Measurements from ENCODE around the gene FOXO3B. TPM values are rescaled to one million over a fixed set of nuclear protein-coding genes. Genes with fewer than 3 reads are reported as not detected.
"Not testable (repeated sequence)": the region's sequence is repeated elsewhere in the genome, so short reads cannot be mapped to it uniquely, and the experiment has no call there.

Gene FOXO3B
- total RNA-seq (11.5 and 14.1 TPM in 2 replicates), polyA plus RNA-seq (8.7 and 9.4 TPM in 2 replicates)

DNA sequence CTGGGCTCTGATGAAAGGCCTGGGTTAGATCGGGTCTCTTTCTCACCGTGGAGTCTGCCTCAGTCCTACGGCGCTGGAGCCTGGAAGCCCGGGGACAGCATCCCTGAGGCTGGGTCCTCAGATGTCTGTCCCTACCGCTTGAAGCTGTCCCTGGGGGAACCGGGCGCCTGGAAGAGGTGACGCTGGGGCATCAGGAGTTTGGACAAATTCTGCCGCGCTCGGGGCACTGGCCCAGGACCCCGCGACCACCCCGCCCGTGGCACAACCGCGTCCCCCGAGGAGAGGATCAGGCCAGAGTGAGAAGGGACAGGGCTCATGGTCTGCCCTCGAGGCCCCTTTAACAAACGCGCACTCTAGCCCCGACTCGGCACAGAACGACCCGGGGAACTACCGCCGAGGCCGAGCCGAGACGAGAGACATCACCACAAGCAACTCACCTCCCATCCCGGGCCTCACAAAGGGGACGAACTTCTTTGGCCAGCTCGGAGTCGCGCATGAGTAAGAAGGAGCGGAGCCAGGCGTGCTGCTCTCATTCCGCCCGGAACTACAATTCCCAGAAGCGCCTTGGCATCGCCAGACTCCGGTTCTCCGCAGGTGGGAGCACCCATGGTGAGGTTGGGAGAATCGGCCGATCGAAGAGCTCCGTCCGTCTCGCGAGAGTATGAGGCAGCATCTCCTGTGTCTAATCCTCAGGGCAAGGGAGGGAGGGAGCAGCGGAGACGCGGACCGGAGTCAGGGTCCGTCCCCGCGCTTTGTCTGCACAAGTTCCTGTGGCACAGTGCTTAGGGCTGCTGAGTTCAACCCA lies at the start of gene FOXO3B:
Gene FOXO3B, minus strand, starts transcription at position 548 of the 805 bp plus-strand sequence. CDS start 663 bp downstream, outside the sequence.
- H3K36me3 ChIP-seq; H3K9me3 ChIP-seq (ENCODE audit: low read depth); H3K27me3 ChIP-seq; H3K4me1 ChIP-seq (ENCODE audit: low read depth): not testable (repeated sequence)
- DNase-seq (ENCODE audit: low read depth in 1 of 2, low spot score in 1 of 2), result peak; percentile 87 to 96
- Histone ChIP-seq H3K27ac (peak within 1 kb of the TSS; percentile 62), H3K4me3 (peak within 1 kb of the TSS; percentile 69)

DNA sequence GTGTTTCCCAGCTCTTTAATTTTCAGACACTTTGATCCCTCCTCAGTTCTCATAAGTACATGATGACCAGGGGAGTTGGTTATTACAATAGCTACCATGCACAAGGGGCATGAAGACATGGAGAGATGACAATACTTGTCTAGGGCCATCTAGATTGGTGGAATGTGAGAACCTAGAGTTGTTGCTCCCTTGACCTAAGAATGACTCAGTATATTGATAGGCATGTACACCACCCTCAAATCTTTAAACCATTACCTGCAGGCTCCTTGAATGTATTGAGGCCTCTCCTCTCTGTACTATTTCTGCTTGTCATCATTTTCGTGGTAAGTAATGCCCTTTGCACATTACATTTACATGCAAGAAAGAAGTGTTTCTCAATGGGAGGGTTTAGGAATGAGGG lies 41.4 kb upstream of the FOXO3B start:
- not testable (repeated sequence) for H3K27me3 ChIP-seq; H3K4me1 ChIP-seq (ENCODE audit: low read depth); DNase-seq (ENCODE audit: low read depth in 1 of 2, low spot score in 1 of 2); H3K9me3 ChIP-seq (ENCODE audit: low read depth); H3K27ac ChIP-seq; H3K36me3 ChIP-seq; H3K4me3 ChIP-seq

DNA sequence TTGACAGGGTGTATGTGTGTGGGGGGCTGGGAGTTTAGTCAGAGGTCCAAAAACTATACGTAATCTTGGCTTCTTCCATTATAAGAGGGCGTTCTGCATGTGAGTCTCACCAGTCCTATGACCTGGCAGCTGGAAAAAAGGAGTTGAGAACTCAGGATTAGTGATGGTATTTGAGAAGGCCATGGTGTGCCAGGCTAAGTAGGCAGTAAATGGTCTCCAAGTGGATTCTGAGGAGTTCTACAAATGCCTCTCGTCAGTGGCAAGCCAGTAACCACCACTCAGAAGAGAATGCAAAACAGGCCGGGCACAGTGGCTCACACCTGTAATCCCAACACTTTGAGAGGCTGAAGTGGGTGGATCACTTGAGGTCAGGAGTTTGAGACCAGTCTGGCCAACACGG lies 40.5 kb upstream of the FOXO3B start:
- not testable (repeated sequence) for H3K4me1 ChIP-seq (ENCODE audit: low read depth); H3K4me3 ChIP-seq; H3K27ac ChIP-seq; H3K36me3 ChIP-seq; H3K9me3 ChIP-seq (ENCODE audit: low read depth); H3K27me3 ChIP-seq
- DNase-seq (ENCODE audit: low read depth in 1 of 2, low spot score in 1 of 2), result peak in 1 of 2 donors; percentile 0

DNA sequence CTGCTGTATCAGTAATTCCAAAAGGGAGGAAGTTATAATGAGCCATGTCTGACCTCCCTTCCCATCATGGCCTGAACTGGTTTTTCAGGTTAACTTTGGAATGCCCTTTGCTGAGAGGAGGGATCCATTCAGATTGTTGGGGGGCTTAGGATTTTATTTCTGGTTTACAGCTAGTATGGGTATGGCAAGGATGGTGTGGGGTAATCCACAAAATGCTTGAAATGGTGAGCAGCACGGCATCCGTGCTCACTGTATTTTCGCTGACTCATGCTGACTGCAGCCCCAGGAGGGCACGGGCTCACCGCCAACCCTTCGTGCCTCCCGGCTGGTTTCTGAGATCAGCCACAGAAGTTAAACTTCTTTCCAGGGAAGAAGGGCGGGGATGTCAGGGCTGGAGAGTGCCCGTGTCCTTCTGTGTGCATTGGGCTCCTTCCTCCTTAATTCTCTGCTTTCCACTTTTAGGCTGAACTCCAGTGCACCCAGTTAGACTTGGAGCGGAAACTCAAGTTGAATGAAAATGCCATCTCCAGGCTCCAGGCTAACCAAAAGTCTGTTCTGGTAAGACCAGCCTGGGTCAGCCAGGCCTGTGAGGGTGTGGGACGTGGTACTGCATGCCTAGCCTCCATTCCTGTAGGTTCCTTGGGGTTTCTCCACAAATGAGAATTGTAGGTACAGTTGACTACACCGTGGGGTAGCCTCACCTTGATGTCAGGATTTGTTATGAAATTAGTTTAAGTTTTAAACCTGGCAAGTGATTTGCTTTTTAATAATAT lies 39.8 kb upstream of the FOXO3B start:
- H3K27me3 ChIP-seq; DNase-seq (ENCODE audit: low read depth in 1 of 2, low spot score in 1 of 2); H3K36me3 ChIP-seq: not testable (repeated sequence)

DNA sequence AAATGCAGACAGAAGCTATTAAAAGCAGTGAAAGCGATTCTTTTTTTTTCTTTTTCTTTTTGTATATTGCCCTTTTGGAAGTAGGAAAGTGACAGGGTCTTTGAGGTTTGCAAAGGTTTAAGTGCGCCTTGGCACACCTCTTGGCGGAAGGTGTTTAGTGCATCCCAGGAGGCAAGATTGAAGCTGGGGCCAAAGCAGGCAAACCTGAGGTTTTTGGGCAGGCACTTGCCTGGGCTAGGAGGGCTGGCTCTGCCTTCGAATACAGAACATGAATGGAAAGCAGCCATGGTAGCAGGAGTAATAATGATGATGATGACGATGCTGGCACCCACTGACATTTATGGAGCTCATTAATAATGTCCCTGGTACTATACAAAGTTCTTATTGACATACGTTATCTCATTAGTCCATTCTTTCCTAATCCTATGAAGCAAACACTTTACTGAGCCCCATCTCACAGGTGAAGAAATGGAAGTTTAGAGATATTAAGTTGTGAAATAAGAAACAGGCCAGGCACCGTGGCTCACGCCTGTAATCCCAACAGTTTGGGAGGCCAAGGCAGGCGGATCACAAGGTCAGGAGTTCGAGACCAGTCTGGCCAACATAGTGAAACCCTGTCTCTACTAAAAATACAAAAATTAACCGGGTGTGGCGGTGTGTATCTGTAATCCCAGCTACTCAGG lies 37.5 kb upstream of the FOXO3B start:
- H3K36me3 ChIP-seq; H3K27me3 ChIP-seq; H3K27ac ChIP-seq; H3K4me1 ChIP-seq (ENCODE audit: low read depth); DNase-seq (ENCODE audit: low read depth in 1 of 2, low spot score in 1 of 2); H3K4me3 ChIP-seq; H3K9me3 ChIP-seq (ENCODE audit: low read depth): not testable (repeated sequence)

More for the DNA sequence above, 39.8 kb upstream of the FOXO3B start:
- H3K4me3 ChIP-seq; H3K9me3 ChIP-seq (ENCODE audit: low read depth); H3K27ac ChIP-seq; H3K4me1 ChIP-seq (ENCODE audit: low read depth): not testable (repeated sequence)

DNA sequence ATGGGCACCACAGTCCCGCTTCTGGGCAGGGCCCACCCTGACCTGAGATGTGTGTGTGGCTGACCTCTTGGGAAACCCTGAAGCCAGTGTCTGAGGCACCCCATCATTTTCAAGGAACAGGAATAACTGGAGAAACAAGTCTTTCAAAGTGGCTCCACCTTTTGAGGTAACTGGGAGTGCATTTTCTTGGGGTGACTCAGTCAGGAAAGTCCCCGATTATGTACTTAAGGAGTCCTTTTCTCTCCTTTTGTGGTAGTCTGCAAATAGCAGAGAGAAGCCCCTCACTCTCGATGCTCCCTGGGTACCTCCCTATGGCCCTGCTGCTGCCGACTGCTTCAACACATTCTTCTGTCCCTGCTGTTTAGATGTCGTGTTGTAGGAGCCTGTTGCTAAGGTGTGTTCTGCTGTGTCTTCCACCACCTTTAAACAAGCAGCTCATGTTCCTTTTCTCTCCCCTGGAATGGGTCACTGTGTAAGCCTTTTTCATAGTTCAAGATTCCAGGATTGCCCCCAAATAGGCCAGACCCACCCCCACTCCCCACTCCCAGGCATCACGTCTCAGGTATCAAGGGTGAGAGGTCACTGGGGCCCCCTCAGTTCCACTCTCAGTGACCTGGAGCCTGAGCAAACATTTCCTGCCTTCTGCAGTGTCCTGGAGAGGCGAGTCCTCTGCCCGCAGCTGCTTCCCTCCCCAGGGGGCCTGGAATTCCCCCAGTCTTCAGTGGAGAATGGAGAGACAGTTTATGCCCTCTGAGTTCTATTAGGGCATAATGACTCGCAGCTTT lies 36.7 kb upstream of the FOXO3B start:
- H3K27me3 ChIP-seq; H3K4me3 ChIP-seq; H3K27ac ChIP-seq; H3K4me1 ChIP-seq (ENCODE audit: low read depth); H3K36me3 ChIP-seq; H3K9me3 ChIP-seq (ENCODE audit: low read depth): not testable (repeated sequence)
- peak; percentile 1 to 21 for DNase-seq (ENCODE audit: low read depth in 1 of 2, low spot score in 1 of 2)

DNA sequence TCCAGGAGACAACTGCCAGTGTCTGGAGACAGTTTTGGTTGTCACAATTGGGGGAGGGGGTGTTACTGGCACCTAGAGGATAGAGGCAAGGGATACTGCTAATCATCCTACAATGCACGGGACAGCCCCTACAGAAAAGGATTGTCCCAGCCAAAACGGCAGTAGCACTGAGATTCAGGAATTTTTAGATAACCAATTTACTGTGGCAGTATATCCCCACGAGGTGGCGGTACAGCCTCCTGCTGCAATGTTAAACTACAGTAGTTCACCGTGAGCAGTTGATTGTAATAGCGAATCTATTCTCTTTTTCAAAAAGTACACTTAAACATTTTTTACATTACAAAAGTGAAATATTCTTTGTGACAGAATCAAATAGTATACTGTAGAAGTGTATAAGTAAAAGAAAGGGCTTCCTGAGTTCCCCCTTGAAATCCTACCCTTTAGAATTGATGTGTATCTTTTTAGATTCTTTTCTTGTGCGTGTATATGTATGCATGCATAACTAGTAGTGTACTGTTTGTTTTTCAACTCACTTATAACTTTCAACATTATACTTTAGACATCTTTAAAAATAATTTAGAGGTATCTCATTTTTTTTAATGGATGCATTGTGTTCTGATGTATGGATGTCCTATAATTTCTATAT lies 30.4 kb upstream of the FOXO3B start:
- H3K4me3 ChIP-seq; H3K27ac ChIP-seq; H3K9me3 ChIP-seq (ENCODE audit: low read depth); H3K4me1 ChIP-seq (ENCODE audit: low read depth); H3K36me3 ChIP-seq; H3K27me3 ChIP-seq: not testable (repeated sequence)
- peak; percentile 69 to 74 for DNase-seq (ENCODE audit: low read depth in 1 of 2, low spot score in 1 of 2)
- TF ChIP-seq, protein P1, sequence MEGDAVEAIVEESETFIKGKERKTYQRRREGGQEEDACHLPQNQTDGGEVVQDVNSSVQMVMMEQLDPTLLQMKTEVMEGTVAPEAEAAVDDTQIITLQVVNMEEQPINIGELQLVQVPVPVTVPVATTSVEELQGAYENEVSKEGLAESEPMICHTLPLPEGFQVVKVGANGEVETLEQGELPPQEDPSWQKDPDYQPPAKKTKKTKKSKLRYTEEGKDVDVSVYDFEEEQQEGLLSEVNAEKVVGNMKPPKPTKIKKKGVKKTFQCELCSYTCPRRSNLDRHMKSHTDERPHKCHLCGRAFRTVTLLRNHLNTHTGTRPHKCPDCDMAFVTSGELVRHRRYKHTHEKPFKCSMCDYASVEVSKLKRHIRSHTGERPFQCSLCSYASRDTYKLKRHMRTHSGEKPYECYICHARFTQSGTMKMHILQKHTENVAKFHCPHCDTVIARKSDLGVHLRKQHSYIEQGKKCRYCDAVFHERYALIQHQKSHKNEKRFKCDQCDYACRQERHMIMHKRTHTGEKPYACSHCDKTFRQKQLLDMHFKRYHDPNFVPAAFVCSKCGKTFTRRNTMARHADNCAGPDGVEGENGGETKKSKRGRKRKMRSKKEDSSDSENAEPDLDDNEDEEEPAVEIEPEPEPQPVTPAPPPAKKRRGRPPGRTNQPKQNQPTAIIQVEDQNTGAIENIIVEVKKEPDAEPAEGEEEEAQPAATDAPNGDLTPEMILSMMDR (IDR thresholded peaks at IDR 0.05; ENCODE audit: low read depth, low read length), result peak; percentile 39

DNA sequence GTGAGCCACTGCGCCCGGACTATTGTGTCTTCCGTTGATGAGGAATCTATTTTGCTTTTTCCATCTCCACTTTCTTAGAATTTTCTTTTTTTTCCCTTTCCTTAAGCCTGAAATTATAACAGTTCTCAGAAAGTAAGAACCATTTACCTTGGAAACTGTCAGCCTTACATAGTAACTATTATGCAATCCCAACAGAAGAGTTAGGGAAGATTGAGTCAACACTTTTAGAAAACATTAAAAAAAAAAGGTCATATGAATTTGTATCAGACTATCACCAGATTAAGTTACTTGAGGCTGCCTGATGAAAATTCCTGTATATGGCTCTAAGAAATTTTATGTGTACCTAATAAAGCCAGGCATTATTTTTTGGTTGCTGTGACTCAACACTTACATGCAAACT lies 26.1 kb upstream of the FOXO3B start:
- H3K36me3 ChIP-seq; H3K9me3 ChIP-seq (ENCODE audit: low read depth); H3K4me1 ChIP-seq (ENCODE audit: low read depth): not testable (repeated sequence)

DNA sequence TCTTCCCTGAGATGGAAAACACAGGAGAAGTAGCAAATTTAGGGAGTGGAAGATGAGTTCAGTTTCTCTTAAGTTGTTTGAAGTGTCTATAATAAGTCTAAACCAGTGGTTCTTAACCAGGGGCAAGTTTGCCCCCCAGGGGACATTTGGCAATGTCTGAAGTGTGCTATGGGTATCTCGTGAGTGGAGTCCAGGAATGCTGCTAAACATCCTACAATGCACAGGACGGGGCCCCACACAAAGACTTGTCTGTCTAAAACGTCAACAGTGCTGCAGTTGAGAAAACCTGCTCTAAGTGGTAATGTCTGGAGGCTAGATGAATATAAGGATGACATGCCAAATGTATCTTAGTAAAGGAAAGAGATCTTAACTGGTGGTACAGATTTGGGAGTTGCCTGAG lies 23.8 kb upstream of the FOXO3B start:
- not testable (repeated sequence) for H3K27me3 ChIP-seq; H3K9me3 ChIP-seq (ENCODE audit: low read depth); DNase-seq (ENCODE audit: low read depth in 1 of 2, low spot score in 1 of 2); H3K4me3 ChIP-seq; H3K4me1 ChIP-seq (ENCODE audit: low read depth); H3K36me3 ChIP-seq; H3K27ac ChIP-seq

More for the DNA sequence above, 26.1 kb upstream of the FOXO3B start:
- not testable (repeated sequence) for H3K27me3 ChIP-seq, H3K4me3 ChIP-seq, H3K27ac ChIP-seq
- peak in 1 of 2 donors; percentile 0 for DNase-seq (ENCODE audit: low read depth in 1 of 2, low spot score in 1 of 2)

DNA sequence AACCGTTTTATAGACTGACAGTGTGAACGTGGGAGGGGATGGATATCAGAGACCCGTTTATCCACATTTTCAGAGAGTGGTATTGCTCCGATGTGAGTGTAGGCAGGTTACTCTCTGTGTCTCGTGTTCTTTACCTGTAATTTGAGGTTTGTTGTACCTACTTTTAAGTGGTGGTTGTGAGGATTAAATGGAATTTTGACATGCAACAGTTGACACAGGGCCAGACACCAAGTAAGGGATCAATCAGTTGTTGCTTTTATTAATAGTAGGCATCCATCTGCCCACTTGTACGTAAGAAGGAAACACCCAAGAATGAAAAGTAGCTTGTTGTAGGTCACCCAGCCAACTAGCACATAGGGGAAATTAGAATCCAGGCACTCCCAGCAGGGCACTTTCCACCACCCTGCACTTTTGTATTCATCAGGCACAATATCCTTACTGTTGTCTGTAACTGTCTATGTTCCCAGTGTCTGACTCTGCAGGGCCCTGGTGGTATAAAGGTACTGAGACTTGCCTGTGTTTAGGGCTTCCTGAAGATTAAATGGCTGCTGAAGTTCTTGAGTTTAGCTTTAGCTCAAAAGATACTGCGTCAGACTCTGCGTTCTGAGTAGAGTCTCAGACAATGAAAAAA lies 16.5 kb upstream of the FOXO3B start:
- not testable (repeated sequence) for DNase-seq (ENCODE audit: low read depth in 1 of 2, low spot score in 1 of 2); H3K36me3 ChIP-seq; H3K9me3 ChIP-seq (ENCODE audit: low read depth)

DNA sequence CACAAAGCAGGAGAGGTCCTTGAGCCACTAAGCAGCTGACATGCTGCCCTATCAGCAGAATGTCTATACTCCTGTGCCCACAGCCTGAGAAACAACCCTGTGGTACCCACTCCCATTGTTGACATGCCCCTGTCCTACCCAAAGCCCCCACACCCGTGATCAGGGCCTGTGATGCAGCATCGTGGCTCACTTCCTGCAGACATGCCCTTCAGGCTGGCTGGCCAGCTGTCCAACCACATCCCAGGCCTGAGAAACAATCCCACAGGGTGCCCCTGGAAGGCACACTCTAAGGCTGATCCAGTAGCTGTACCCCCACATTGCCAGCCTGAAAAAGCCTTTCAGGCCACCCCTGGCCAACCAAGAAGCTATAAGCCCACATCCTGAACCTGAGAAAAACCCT lies 13.0 kb upstream of the FOXO3B start:
- H3K4me1 ChIP-seq (ENCODE audit: low read depth); H3K36me3 ChIP-seq; H3K27me3 ChIP-seq; H3K27ac ChIP-seq; DNase-seq (ENCODE audit: low read depth in 1 of 2, low spot score in 1 of 2); H3K9me3 ChIP-seq (ENCODE audit: low read depth); H3K4me3 ChIP-seq: not testable (repeated sequence)

More for the DNA sequence above, 16.5 kb upstream of the FOXO3B start:
- peak overlapping the region; percentile 33 for H3K4me3 ChIP-seq
- not testable (repeated sequence) for H3K4me1 ChIP-seq (ENCODE audit: low read depth); H3K27me3 ChIP-seq; H3K27ac ChIP-seq
